SH-SY5Y (cell line): ENCODE measurements around the gene MED10.

Source experiments
- GATA2 ChIP-seq: IDR thresholded peaks from 2 replicates; pipeline ENCODE4 v1.6.1; 2011; ENCODE audit warnings: mild to moderate bottlenecking, low read depth, low read length
- GATA3 ChIP-seq: IDR thresholded peaks from 2 replicates; pipeline ENCODE4 v1.6.1; 2011; ENCODE audit warnings: low read depth, mild to moderate bottlenecking, low read length, moderate library complexity

The MED10 gene

GRCh38 chr5:6354848-6355247 is 23.5 kb downstream of the MED10 start:
- TF ChIP-seq GATA2 (no peak), GATA3 (no peak)

DNA sequence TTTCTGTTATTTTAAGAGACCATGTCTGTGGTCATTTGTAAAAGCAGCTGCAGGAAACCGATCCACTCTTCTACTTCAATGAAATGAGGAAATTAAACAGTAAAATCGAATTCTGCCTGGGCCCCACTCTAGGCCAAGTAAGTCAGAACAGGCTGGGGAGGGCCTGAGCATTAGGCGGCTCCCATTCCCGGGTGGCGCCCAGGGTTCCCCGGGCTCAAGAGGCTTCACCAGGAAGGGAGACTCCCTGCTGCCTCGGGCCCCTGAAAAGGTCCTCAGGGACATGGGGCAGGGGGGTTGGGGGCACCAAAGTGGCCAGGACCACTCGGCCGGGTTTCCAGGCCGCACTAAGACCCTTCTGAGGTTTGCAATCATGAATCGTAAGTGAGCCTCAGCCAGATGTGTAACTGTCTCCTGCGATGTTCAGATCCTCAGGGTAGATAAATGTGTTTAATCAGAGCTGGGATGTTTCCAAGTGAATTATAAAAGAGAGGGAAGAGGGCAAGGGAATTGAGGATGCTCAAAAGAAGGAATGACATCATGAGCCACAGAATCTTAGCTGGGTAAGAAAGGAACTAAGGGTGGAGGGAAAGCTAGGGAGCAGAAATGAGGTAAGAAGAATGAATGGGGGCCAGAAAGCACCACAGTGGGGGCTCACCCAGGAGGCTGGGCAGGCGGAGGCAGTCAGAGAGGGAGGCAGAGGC is 24.6 kb downstream of the MED10 start:
- TF ChIP-seq GATA3, result no peak
- no peak for TF ChIP-seq GATA2

DNA sequence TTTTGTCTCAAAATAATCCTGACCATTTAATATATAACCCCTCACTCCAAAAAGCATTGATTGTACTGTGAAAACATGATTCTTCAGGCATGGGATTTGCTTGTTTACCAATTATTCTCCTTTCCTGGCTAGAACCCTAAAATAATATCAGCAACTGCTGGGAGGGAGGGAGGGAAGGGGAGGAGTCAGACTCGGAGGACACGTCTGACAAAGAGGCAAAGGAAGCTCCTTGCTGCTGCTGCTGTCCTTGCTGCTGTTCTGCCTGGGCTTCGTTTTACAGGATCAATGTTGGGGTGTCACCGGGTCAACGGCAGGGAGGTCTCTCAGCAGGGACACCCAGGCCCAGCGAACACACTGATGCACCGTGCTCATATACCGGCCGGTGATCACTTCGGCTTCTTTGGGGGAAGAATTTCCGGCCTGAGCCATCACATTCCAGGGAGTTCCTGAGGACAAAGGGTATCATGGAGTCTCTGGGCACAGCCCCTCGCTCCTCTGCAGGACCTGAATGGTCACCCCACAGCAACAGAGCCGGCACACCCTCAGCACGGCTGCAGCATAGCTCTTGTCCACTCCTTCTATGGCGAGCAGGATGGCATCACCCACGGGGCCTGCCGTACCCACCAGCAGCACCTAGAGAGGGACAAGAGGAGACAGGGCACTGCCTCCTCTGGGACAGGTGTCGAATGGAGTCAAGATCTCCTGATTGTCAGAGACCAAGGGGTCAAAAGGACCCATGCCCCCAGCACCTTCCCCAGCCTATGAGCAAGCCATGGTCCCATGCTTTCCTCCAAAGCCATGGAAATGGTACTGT is 27.9 kb downstream of the MED10 start:
- TF ChIP-seq GATA2 (no peak), GATA3 (no peak)

GRCh38 chr5:6349387-6349786 is 29.0 kb downstream of the MED10 start:
- TF ChIP-seq GATA2, result no peak
- TF ChIP-seq GATA3, result no peak

GRCh38 chr5:6348476-6349000 is 29.8 kb downstream of the MED10 start:
- TF ChIP-seq GATA3, result no peak
- TF ChIP-seq GATA2, result no peak

DNA sequence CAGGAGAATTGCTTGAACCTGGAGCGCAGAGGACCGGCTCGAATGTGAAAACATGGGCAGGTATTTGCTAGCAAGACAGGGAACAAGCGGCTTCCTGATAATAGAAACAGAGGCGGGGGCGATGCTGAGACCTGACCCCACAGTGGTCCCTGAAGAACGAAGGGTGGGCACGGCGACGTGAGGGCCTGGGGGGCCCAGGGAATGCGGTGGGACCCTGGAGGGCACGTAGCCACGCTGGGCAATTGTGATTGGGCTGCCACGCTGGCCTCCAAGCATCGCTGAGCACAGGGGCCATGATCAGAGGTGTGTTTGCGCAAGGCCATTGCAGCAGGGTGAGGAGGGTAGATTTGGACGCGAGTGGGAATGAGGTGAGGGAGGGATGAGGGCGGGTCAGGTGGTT is 30.7 kb downstream of the MED10 start:
- TF ChIP-seq GATA2, result no peak
- TF ChIP-seq GATA3, result no peak

- TF ChIP-seq GATA2 (no peak), GATA3 (no peak)
Observed at GRCh38 chr5:6347165-6347564, 31.2 kb downstream of the MED10 start.

DNA sequence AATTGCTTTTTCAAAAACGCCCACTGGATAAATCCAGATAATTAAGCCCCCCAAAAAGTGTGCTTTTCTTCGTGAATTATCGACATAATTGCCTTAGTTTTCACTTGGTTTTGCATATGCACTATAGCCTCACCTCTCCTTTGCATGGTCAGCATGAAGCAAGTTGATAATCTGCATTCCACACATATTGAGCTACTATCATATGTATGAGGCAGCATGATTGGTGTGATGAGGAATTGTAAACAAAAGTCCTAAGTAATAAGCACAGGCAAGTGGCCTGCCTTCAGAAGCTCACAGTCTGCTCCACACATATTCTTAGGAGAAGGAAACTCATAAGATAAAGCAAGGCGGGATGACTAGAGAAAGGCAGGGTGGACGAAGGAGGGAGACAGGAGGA is 33.8 kb downstream of the MED10 start:
- TF ChIP-seq GATA2 (no peak), GATA3 (no peak)

DNA sequence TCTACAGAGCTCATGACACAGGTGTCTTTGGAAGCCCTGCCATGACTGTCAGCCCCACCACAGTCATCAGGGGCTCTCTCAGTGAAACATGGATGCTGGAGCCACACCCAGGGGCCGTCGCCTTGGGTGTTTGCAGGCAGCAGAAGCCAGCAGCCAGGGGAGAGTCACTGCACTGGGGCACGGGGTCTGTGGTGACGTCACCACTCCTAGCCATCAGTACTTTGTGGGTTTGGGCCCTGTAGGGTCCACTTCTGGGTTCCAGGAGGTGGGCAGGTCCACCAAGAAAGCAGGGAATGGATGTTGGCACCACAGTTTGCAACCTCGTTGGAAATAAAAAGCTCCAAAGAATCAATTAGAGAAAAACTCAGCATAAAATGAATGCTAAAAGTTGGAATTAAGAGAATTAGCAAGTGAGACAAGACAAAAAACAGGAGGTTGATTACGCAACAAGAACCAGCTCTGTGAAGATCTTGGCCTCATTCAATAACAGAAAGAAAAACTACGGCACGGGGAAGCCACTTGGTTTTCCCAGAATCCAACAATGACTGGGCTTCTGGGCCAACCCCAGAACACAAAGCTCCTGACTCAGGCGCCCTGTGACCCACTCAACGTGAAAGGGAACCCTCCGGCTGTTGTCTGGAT is 34.3 kb downstream of the MED10 start:
- no peak for TF ChIP-seq GATA2
- no peak for TF ChIP-seq GATA3

DNA sequence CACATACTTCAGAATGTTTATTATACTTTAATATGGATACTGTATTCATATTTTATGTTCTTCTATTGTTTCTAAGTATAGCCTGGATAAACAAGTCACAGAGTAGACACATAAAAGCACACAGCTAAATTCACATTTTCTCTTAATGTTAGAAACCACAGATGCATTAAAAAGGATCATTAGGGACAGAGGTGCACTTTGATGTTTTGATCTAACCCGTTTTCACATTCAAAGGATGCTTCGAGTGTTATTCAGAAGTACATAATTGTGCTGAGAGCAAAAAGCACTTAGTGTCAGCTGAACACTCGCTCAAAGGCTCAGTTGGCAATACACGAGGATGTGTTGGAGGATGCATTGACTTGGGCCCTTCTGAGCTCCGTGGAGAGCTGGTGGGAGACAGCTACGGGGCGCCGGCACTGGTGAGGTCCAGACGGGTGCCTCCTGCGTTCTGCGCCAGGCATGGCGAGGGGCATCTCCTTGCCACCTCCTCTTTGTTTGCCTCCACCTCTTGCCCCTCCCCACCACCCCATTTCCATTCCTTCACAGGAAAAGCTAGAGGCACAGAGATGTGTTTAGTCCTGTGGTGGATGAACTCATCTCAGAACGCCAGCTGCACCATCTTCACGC is 35.5 kb downstream of the MED10 start:
- TF ChIP-seq GATA2, result no peak
- TF ChIP-seq GATA3, result no peak

DNA sequence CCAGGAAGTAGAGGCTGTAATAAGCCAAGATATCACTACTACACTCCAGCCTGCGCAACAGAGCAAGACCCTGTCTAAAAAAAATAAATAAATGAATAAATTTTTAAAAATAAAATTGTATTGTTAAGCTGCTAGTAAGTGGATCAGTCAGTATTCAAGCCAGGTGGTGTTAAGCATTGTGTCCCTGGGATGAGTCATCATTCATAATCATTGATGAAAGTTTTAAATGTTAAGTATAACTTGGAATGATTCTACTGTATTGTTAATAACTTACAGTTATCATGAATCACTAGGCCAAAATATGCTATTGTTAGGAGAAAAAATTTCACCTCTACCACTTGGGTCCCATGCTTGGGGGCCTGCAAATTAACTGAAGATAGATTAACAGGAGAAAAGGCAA is 38.2 kb downstream of the MED10 start:
- TF ChIP-seq GATA3 (no peak), GATA2 (no peak)

DNA sequence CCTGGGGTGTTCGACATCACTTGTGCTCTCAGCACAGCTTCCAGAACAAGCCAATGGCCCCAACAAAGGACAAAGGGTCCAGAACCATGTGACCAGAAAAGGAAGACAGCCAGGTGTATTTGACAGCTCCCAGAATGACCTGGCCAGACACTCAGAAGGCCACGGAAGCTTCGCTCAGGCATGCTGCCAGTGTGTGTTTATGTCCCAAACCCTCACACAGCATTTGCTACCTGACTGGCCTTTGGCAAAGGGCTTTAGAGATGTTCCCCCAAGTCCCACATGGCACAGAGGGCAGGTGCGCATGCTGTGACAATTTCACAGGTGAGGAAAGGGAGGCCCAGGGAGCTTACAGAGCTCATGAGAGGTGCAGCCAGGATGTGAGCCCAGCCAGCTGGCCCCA is 39.5 kb downstream of the MED10 start:
- TF ChIP-seq GATA2 (no peak), GATA3 (no peak)

DNA sequence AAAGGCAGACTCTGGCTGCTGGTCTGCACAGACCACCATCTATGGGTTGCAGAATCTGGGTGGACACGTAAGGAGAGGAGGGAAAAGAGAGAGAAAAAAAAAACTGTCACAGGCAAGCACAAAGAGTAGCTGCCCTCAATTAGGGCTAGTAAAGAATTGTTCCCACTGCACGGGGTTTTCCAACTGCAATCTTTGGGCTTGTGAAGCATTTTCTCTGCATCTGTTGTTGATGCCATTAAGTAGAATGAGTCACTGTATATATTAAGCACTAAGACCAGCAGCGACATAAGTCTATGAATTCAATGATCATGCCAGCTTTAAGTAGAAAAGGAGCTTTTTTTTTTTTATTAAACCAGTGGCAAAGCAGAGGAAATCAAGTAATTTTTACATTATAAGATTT is 40.2 kb downstream of the MED10 start:
- TF ChIP-seq GATA2 (no peak), GATA3 (no peak)
